Activated effector memory CD4-positive, alpha-beta T cell treated with anti-CD3 and anti-CD28 coated beads, Interleukin-2, amount 50 U/mL, for 16 hours (primary cell): Measurements from ENCODE around the gene CFAP77.
A peak's percentile ranks its signal among the peaks of the same experiment; 100 is the strongest.
"Not testable (repeated sequence)": the region's sequence is repeated elsewhere in the genome, so short reads cannot be mapped to it uniquely, and the experiment has no call there.

Source experiments
- DNase-seq: peaks from one replicate; pipeline ENCODE4 v3.0.0-alpha.2; 2020

CFAP77 gene

DNA sequence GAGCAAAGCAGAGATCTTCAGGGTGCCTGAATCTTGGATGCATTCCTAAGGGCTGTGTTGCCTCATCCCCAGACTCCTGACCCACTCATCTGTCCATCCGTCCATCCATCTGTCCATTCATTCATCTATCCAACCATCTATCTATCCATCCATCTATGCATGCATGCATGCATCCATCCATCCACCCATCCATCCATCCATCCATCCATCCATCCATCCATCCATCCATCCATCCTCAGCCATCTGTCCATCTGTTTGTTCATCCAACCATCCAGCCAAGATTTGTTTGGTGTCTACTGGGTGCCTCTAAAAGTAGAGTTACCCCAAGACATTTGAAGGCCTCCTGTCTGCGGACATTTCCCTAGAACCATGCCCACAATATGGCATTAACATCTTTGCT, 144.7 kb downstream of the CFAP77 start:
- no peak for DNase-seq

DNA sequence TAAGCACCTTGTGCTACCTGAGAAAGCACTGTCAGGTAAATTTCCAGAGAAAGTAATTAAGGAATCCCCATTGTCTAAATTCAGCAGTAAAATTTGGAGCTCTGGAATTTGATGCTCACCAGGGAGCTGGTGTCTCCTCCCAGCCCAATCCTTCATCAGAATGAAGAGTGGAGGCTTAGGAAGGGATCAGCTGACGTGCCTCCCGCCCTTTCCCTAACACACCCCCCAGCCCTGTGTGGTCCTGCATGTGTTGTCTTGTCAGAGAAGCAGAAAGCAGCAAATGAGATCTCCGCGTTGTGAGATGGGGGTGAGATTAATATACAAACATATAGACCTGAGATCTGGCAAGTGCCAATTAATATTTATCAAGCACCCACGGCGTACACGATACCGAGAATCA, 145.5 kb downstream of the CFAP77 start:
- DNase-seq: no peak

GRCh38 chr9:132556235-132556634, 146.2 kb downstream of the CFAP77 start:
- DNase-seq: no peak

DNA sequence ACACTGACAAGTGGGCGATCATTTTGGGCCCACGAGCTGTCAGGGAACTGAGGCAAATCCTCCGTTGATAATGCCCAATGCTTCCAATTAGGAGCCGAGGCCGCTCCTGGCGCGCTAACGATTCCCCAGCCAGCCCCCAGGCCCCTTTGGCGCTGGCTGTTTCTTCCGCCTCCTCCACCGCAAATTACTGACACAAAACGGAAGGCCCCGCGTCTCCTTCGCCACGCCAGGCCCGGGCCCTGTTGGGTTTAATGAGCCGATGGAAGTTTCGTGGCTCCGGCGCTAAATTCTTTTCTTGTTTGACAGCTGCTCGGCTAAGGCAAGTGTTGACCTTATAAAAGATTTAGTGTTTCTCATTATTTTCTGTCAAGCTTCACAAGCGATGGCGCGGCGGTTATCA, 146.7 kb downstream of the CFAP77 start:
- DNase-seq: no peak

- DNase-seq: no peak
Observed at GRCh38 chr9:132557159-132557558, 147.1 kb downstream of the CFAP77 start.

DNA sequence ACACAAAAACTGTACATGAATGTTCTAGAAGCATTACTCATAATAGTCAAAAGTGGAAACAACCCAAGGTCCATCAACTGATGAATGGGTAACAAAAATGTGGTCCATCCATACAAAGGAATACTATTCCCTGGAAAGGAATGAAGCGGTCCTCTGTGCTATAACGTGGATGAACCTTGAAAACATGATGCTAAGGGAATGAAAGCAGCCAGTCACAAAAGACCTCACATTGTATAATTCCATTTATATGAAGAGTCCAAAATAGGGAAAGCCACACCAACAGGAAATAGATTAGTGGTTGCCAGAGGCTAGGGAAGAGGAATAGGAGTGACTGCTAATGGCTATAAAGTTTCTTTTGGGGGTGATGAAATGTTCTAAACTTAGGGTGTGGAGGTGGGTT, 149.7 kb downstream of the CFAP77 start:
- no peak for DNase-seq

GRCh38 chr9:132560616-132561202, 150.7 kb downstream of the CFAP77 start:
- DNase-seq: no peak

GRCh38 chr9:132562306-132562573, 152.2 kb downstream of the CFAP77 start:
- DNase-seq: no peak

GRCh38 chr9:132564526-132564925, 154.5 kb downstream of the CFAP77 start:
- no peak for DNase-seq

- DNase-seq: not testable (repeated sequence)
Observed at GRCh38 chr9:132568787-132569186, 158.8 kb downstream of the CFAP77 start.

- no peak for DNase-seq
Observed at GRCh38 chr9:132571806-132572600, 162.0 kb downstream of the CFAP77 start.

- no peak for DNase-seq
Observed at GRCh38 chr9:132572921-132573320, 162.9 kb downstream of the CFAP77 start.

DNA sequence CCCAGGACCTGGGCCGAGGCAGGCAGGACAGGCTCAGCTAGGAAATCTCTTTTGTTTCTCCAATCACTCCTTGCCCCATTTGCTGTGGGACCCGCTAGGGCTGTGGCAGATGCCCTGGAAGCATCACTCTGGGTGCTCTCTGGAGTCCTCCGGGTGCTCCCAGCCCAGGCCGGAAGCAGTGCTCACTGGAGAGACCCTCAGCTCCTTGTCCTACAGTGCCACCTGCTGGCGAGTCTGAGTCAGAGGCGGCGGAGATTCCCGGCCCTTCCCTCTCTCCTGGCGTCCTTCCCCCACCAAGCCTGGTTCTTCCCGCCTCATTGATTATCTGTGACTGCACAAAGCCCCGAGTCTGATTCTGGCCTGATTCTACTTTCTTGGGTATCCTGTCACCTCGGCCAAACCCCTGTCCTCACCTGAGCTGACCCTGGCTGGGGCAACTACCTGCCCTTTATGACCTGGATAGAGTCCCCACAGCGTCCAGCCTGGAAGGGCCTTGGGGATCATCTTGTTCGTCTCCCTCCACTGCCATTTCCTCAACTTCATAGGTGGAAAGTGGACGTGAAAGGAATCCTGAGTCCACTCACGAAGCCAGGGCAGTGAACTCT, 165.1 kb downstream of the CFAP77 start:
- DNase-seq: peak; percentile 74

DNA sequence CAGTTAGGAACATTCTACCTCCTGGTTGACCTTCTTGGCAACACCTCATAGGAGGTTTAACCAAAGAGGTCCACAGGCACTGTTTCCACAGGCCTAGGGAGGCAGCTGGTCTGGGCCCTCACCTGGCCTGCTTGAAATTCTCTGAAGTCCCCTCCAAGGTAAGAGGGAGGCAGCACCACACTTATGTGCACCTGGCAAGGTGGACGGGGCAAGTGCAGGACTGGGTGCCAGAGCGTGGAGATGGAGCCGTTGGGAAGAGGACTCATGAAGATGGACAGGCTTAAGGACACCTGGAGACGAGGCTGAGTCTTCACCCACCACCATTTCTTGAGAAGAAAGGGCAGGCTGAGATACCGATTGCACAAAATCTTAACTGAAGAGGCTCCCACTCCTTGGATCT, 165.8 kb downstream of the CFAP77 start:
- no peak for DNase-seq

- DNase-seq: no peak
Observed at GRCh38 chr9:132577119-132577518, 167.1 kb downstream of the CFAP77 start.

DNA sequence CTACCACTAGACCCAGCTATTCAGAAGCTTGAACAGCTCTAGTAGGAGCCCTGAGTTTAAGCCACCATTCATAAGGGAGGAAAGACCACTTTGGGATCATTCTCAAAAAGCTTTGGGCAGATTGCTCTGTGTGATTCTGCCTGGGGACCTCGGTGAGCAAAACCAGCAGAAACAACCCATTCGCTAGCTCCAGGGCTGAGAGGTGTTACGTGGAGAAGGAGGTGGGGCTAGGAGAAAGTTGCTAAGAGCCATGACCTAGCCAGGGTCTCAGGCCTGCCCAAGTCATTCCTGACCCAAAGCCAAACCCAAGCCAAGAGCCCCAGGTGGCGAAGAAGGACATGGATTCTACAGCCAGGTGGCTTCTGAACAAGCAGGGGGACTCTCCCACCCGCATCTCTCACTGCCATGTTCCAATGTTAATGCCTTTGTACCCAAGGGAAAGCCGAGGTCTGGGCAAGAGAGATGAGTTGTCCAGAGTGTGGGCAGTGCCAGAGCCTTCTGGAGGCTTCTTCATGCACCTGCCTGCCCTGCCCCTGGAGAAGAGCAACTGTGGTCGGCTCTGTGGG, 168.4 kb downstream of the CFAP77 start:
- no peak for DNase-seq

- DNase-seq: no peak
Observed at GRCh38 chr9:132579427-132579798, 169.4 kb downstream of the CFAP77 start.

DNA sequence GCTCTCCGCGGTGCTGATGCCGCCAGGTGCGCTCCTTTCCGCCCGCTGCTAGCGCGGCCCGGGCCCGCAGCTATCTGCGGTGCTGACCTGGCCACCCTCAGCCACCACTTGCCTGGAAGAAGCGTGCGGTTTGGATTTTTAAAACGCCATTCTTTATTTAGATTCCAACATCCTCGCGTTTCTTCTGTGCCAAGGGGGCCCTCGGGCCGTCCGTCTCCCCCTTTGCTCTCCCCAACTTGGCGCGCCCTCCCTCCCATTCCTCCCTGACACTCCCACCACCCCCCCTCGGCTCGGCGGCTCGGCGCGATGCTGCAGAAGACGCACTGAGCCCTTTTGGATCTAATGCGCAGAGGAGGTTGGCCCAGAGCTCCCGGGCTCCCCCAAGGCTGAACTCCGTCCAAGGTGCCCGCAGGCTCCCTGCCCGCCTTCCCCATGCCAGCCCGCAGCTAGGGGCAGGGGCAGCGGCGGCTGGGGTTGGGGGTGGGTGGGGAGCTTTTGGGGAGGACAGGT, 172.3 kb downstream of the CFAP77 start, which contains the start of gene BARHL1:
BARHL1 (plus strand) TSS at position 331 of the 510 bp plus-strand sequence. CDS start 192 bp downstream, outside the sequence.
- no peak for DNase-seq

DNA sequence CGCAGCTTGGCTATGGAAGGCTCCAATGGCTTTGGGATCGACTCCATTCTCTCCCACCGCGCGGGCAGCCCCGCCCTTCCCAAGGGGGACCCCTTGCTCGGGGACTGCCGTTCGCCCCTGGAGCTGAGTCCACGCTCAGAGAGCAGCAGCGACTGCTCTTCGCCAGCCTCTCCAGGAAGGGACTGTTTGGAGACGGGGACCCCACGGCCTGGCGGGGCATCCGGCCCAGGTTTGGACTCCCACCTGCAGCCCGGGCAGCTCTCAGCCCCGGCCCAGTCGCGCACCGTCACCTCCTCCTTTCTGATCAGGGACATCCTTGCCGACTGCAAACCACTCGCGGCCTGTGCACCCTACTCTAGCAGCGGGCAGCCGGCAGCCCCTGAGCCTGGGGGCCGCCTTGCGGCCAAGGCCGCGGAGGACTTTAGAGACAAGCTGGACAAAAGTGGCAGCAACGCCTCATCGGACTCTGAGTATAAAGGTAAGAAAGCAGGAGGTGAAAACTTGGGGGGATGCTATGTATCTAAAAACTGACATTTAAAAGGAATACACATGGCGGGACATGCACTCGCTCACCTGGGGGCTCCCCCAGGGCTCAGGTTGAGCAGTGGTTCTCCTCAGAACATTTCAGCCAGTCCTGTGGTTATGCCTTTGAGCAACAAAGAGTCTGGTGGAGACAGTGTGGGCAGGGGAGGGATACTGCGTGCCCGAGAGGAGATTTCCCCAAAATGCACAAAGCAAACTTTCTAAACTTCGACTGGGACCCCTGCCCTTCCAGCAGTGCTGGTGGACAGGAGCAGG, 173.0 kb downstream of the CFAP77 start:
- no peak for DNase-seq

DNA sequence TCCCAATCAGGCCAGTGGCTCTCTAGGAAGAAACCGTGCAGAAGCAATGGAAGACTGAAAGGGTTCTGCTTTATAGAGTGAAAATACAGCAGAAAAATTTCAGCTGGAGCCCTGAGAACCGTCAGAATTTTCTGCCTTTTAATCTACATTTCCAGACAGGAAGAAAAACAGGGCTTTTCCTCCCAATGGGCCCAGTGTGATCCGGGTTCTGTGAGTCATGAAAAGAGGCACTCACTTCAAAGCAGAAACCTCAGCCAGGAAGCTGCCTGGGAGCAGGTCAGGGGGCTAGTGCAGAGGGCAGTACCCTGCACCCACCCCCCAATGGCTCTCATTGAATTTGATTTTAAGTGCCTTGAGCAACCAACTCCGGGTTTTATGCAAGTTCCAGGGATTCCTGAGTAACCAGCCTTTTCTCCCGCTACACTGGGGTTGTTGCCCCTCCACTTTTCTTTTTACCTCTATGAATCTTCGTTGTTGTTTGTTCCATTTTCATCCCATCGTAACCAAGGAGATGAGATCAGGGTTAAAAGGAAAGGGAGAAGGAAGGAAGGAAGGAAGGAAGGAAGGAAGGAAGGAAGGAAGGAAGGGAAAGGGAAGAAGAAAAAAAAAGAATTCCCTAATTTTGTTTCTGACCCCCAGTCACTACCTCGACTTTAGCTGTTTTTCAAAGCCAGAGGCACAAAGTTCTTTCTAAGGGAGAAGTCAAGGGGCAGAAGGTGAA, 173.7 kb downstream of the CFAP77 start:
- no peak for DNase-seq

DNA sequence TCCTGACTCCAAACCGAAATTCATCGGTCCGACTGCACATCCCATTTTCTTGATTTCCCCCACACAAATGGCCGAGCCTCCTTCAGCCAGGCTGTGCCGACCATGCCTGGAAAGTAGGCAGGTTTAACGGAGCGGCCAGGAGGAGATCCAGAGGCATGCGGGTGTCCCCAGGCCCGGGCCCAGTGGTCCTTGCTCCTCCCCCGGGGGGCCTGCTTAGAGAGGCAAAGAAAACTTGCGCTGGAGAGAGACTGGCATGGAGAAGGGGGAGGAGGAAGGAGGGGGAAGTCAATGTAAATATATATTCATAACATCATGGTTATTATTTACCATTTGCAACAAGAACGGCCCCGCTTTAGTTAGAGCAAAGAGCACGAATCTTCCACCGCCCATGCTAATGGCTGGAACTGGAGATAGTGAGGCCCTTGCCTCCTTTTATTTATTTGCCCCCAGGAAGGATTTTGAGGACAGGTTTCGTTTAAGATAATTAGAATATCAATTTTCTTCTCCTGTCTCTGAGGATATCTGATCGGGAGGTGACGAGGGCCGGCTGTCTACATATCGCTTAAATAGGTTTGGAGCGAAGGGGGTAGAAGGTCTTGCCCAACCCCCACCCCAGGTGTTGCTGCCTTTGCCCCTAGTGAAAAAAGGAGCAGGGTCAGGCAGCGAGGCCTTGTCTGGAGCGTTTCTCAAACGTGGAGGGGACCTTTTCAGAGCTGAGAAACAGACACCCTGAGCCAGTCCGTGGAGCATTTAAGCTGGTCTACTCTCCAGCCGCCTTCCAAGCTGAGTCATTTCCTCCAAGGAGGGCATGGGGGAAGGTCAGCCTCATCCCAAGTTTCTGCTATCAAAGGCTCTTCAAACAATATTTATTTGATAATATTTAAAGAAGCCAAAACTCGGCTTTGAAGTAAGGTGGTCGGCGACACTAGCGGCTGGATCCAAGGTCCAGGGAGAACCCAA, 174.9 kb downstream of the CFAP77 start:
- DNase-seq: no peak
